Lower leg skin (tissue), 4 donors: Measurements from ENCODE around the gene ARHGDIB. TPM values are rescaled to one million over a fixed set of nuclear protein-coding genes. Genes with fewer than 3 reads are reported as not detected.

Experiments used
- DNase-seq, 2 donors: peaks; one replicate each; pipeline ENCODE4 v3.0.0-alpha.2; 2019; ENCODE audit warnings: low spot score in 2 of 2
- H3K4me3 ChIP-seq: fragments of 200-600 bp; sonication (generic); 2 replicates; pipeline ENCODE4 v1.5.1; 2017; ENCODE audit warnings: mild to moderate bottlenecking, low read depth; ENCODE audit not compliant: poor library complexity, severe bottlenecking
- POLR2A ChIP-seq, 2 donors: fragments of 450-650 bp; IDR thresholded peaks; one replicate each; pipeline ENCODE4 v1.6.1; 2016 to 2017; ENCODE audit warnings: antibody characterized with exemption in 2 of 2, mild to moderate bottlenecking in 1 of 2, moderate library complexity in 1 of 2
- WGBS, 2 donors: methylation state at CpG; one replicate each; pipeline ENCODE4 v1.1.5; 2018; 5-methylcytosine and 5-hydroxymethylcytosine counted together
- intact Hi-C: fragments of 100-400 bp; cut with DNase I; formaldehyde crosslinking; loops from one replicate; pipeline ENCODE4 v1.15.0; 2023; ENCODE audit warnings: low total_unique reads
- total RNA-seq, 4 donors: library from RNA; depleted of rRNA; stranded (reverse); fragments of >200 nt; gene quantifications; one replicate each; pipeline ENCODE4 v1.1.0, GENCODE V29; 2016
- TF ChIP-seq, protein P1 (sequence below), 3 donors: fragments of 450-650 bp; IDR thresholded peaks; one replicate each; pipeline ENCODE4 v1.5.1; 2016; ENCODE audit warnings: antibody characterized with exemption in 3 of 3, mild to moderate bottlenecking in 3 of 3, moderate library complexity in 2 of 3

The ARHGDIB gene
- total RNA-seq, result 10 to 100 TPM; 44.9 to 84.7 (median 82.1) TPM

- peak; percentile 77 to 88 for DNase-seq
- TF ChIP-seq POLR2A (IDR thresholded peaks at IDR 0.05), result no peak
- TF ChIP-seq, protein P1, sequence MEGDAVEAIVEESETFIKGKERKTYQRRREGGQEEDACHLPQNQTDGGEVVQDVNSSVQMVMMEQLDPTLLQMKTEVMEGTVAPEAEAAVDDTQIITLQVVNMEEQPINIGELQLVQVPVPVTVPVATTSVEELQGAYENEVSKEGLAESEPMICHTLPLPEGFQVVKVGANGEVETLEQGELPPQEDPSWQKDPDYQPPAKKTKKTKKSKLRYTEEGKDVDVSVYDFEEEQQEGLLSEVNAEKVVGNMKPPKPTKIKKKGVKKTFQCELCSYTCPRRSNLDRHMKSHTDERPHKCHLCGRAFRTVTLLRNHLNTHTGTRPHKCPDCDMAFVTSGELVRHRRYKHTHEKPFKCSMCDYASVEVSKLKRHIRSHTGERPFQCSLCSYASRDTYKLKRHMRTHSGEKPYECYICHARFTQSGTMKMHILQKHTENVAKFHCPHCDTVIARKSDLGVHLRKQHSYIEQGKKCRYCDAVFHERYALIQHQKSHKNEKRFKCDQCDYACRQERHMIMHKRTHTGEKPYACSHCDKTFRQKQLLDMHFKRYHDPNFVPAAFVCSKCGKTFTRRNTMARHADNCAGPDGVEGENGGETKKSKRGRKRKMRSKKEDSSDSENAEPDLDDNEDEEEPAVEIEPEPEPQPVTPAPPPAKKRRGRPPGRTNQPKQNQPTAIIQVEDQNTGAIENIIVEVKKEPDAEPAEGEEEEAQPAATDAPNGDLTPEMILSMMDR (IDR thresholded peaks at IDR 0.05), result no peak
- WGBS, 2 donors, result 18% methylated on average over 14 of the region's 14 CpGs
Measured at GRCh38 chr12:14961466-14962152, at the start of gene ARHGDIB. Gene ARHGDIB (minus strand): TSS chr12:14961601. CDS start chr12:14950712, 10,889 bp downstream.

GRCh38 chr12:15011162-15011561 lies 49.8 kb upstream of the ARHGDIB start:
- TF ChIP-seq, protein P1 (IDR thresholded peaks at IDR 0.05), result no peak
- no peak for TF ChIP-seq POLR2A (IDR thresholded peaks at IDR 0.05)
- intact Hi-C loops, result no loop called here
- DNase-seq, result no peak
- H3K4me3 ChIP-seq, result no peak overlapping the region

More at GRCh38 chr12:14961466-14962152, at the start of gene ARHGDIB:
- intact Hi-C loops, result no loop called here
- H3K4me3 ChIP-seq, result peak within 1 kb of the TSS; percentile 33

GRCh38 chr12:15007551-15007950 lies 46.1 kb upstream of the ARHGDIB start:
- TF ChIP-seq POLR2A (IDR thresholded peaks at IDR 0.05), result no peak
- TF ChIP-seq, protein P1 (IDR thresholded peaks at IDR 0.05), result no peak
- H3K4me3 ChIP-seq, result no peak overlapping the region
- DNase-seq, result no peak
- intact Hi-C loops, result no loop called here
- WGBS, 2 donors, result 46 to 50% methylated on average over 3 of the region's 3 CpGs

GRCh38 chr12:15005064-15005463 lies 43.7 kb upstream of the ARHGDIB start:
- TF ChIP-seq, protein P1 (IDR thresholded peaks at IDR 0.05), result no peak
- TF ChIP-seq POLR2A (IDR thresholded peaks at IDR 0.05), result no peak
- H3K4me3 ChIP-seq, result no peak overlapping the region
- intact Hi-C loops, result no loop called here
- DNase-seq, result no peak

DNA sequence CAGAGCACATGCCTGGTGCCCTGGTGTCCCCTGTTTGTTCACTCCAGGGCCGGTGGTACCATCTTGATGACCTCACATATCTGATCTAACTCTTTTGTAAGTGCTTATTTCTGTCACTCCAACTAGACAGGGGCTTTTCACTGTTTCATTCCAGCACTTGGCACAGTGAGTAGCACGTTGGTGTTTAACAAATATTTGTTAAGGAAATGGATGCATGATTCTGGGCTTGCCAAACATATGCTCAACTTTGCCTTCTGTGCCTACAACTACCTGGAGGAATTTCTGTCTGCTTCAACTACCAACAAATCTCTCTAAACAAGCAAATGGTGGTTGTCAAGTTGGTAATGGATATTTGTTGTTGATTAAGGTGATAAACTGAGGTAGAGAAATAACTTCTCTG lies 43.0 kb upstream of the ARHGDIB start:
- no peak overlapping the region for H3K4me3 ChIP-seq
- intact Hi-C loops, result no loop called here
- TF ChIP-seq POLR2A (IDR thresholded peaks at IDR 0.05), result no peak
- TF ChIP-seq, protein P1 (IDR thresholded peaks at IDR 0.05), result no peak
- 63 to 76% methylated on average over 2 of the region's 2 CpGs for WGBS, 2 donors
- DNase-seq, result no peak
